ENCODE results near the gene PSD2.

Gene PSD2

DNA sequence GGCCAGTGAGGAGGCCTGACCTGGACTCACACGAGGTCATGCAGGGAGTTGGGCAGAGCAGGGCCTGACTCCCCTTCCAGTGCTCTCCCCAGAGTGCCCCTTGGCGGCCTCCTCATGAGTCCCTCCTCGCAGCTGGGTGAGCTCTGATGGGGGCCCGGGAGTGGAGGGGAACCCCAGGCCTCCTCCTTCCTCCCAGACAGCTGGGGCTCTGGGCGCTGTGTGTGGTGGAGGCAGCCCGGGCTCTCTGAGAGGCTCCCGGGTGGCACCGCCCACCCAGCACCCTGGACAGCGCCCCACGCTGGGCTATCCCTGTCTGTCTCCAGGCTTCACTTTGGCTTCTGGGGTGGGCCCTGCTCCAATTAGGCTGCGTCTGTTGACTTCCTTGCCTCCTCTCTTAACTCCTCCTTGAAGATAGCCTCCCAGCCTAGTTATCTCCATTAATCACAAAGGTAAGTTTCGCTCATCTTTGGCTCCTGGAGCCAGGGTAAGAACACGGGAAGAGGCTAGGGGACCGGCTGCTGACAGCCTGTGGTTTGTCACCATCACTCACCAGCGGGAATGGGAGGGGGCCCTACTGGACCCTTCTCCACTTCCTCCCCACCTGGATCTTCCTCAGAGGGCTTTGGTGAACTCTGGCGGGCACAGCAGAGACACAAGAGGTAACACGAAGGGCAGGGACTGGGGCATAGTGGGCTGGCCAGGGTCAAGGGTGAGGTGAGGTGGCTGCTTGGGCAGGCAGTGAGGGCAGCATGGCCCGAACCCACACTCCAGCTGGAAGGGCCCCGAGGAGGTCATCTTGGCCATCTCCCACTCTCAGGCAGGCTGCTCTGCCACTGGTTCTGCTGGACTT lies 13.1 kb downstream of the PSD2 start:
- in situ Hi-C loops (cut with MboI; ENCODE audit: low sequenced_read_pairs): no loop called here

- in situ Hi-C loops (cut with MboI; ENCODE audit: low sequenced_read_pairs): no loop called here
Observed at GRCh38 chr5:139809331-139809810, 13.8 kb downstream of the PSD2 start.

- in situ Hi-C loops (cut with MboI; ENCODE audit: low sequenced_read_pairs): no loop called here
Observed at GRCh38 chr5:139810341-139811273, 15.0 kb downstream of the PSD2 start.

DNA sequence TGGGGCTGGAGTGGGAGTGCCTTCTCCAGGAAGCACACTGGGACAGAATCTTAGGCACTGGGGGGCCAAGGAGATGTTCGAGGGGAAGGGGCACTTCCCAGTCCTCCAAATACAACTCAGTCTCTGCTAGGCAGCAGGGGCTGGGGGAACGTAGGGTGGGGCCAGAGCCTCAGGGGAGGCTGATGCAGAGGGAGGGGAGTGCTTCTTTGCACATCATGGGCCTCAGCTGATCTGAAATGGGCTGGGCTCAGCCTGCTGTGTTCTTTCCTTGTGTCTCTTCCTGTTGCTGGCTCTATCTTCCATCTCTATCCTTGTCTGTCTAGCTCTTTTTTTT lies 15.6 kb downstream of the PSD2 start:
- in situ Hi-C loops (cut with MboI; ENCODE audit: low sequenced_read_pairs): no loop called here

GRCh38 chr5:139812323-139812722 lies 16.7 kb downstream of the PSD2 start:
- in situ Hi-C loops (cut with MboI; ENCODE audit: low sequenced_read_pairs): no loop called here

GRCh38 chr5:139812836-139813805 lies 17.5 kb downstream of the PSD2 start:
- in situ Hi-C loops (cut with MboI; ENCODE audit: low sequenced_read_pairs): no loop called here

DNA sequence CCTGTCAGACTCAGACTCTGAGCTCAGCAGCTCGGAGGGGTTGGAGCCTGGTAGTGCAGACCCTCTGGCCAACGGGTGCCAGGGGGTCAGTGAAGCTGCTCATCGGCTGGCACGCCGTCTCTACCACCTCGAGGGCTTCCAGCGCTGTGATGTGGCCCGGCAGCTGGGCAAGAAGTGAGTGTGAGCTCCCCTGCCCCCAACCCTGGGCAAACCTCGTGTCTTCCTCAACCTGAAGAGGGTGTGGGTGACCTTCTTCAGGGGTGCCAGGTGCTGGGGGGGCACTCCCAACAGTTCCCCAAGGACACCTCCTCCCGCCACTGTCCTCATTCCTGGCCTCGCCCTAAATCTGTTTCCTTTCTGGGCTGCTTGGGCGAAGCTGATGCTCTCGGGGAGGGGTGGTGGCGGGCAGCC lies 18.6 kb downstream of the PSD2 start:
- in situ Hi-C loops (cut with MboI; ENCODE audit: low sequenced_read_pairs): no loop called here

DNA sequence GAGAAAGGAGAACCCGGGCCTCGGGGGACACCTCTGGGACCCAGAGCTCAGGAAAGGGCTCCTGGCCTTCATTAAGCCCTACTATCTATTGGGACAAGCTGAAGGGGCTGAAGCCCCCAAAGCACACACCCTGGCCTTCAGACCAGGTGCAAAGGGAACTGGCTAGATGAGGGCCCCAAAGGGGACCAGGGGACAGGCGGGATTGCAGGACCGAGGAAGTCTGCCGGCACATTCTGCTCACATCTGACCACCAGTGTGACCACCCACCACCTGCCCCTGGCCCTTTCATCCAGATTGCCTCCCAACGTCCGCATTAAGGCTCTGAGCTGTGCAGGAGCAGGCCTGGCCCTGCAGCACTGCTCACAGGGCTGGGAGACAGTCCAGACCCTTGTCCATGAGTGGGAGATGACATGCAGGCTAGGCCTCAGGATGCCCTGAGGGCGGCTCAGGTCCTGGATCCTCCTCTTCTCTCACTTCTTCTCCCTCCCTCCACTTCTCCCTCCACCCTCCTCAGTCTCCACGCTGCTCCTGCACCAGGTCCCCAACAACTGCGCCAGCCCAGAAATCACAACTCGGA lies 19.2 kb downstream of the PSD2 start:
- in situ Hi-C loops (cut with MboI; ENCODE audit: low sequenced_read_pairs): no loop called here

DNA sequence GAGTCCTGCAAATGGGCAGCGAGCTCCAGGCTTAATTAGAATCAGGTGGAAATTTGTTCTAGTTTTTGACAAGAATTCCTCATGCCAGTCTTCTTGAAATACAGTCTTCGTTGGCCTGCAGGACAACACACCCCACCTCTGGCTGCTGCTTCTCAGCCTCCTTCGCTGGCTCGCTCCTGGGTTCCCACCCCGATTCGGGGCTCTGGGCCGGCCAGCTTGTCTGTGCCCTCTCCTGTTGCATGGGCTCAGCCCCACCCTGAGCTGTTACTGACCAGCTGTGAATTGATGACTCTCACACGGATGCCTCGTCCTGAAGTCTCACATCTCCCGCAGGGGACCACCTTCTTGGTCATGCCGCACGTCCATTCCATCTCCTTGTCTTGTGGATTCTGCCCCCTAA lies 21.0 kb downstream of the PSD2 start:
- in situ Hi-C loops (cut with MboI; ENCODE audit: low sequenced_read_pairs): no loop called here

GRCh38 chr5:139817362-139817761 lies 21.8 kb downstream of the PSD2 start:
- in situ Hi-C loops (cut with MboI; ENCODE audit: low sequenced_read_pairs): no loop called here

- in situ Hi-C loops (cut with MboI; ENCODE audit: low sequenced_read_pairs): no loop called here
Observed at GRCh38 chr5:139817970-139818369, 22.4 kb downstream of the PSD2 start.

DNA sequence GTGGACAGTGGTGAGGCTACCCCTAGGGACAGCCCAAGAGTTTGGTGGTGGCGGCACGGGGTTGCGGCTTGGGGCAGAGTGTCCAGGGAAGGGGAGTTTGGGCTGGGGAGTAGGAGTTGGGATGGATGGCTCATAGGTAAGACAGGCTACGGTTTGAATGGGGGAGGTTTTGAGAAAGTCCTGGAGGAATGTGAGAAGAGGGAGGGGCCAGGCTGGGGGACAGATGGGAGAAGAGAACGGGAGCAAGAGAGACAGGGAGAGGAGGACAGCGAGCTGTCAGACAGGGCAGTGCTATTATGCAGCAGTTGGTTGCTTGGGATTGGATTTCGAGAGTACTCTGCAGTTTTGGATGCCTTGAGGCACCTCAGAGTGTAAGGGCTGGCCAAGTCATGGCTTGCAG lies 24.5 kb downstream of the PSD2 start:
- in situ Hi-C loops (cut with MboI; ENCODE audit: low sequenced_read_pairs): no loop called here

- in situ Hi-C loops (cut with MboI; ENCODE audit: low sequenced_read_pairs): no loop called here
Observed at GRCh38 chr5:139820606-139821005, 25.0 kb downstream of the PSD2 start.

- in situ Hi-C loops (cut with MboI; ENCODE audit: low sequenced_read_pairs): no loop called here
Observed at GRCh38 chr5:139821806-139822552, 26.4 kb downstream of the PSD2 start.

DNA sequence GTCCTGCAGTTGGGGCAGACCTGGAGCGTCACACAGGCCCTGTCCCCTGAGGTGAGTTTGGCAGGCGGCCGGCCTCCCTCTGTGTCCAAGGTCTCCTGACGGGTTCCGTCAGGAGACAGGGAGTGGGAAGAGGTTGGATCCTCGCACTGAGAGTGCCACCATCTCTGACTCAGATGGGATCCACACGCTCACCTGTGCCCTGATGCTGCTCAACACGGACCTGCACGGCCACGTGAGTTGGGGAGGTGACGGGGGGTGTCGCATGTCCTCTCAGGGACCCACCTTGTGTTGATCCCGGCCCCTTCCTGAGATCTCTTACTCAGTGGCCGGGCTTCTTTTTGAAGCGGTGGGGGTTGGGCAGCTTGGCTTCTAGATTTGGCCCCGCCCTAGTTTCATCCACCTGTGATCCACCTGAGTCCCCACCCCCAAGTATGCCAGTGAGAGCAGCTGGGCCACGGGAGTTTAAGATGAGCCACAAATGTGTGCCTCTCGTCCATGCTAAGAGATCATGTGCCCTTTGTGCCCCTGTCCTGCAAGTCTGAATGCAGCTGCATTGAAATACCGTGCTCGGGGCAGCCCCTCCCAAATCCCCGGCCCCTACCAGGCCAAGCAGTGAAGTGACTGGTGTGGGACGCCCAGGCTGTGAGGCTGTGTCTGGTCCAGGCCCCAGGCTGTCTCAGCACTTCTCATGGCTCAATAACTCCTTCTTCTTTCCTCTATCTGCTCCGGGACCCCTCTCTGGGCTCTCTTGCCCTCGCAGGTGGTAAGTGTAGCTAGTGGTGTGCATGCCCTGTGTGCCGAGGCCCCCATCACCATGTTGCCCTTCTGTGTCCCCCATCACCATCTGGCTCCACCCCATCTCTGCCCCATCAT lies 27.2 kb downstream of the PSD2 start:
- in situ Hi-C loops (cut with MboI; ENCODE audit: low sequenced_read_pairs): no loop called here

GRCh38 chr5:139823757-139824355 lies 28.2 kb downstream of the PSD2 start:
- in situ Hi-C loops (cut with MboI; ENCODE audit: low sequenced_read_pairs): no loop called here

DNA sequence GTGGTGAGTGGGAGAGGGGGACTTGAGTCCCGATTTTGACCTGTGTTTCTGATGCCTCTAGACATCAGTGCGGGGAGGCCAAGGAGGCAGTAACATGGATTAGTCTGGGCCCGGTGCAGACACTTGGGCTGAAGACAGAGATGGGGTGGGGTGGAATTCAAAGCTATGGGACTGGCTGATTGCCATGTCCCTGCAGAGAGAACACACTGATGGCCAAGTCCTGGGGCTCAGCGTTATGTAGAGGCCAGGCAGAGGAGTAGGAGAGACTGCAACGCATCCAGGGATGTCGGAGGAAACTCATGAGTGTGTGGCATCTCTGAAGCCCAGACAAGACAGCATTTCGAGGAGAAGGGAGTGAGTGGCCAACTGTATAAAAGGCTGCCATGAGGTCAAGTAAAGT lies 30.1 kb downstream of the PSD2 start:
- in situ Hi-C loops (cut with MboI; ENCODE audit: low sequenced_read_pairs): no loop called here

DNA sequence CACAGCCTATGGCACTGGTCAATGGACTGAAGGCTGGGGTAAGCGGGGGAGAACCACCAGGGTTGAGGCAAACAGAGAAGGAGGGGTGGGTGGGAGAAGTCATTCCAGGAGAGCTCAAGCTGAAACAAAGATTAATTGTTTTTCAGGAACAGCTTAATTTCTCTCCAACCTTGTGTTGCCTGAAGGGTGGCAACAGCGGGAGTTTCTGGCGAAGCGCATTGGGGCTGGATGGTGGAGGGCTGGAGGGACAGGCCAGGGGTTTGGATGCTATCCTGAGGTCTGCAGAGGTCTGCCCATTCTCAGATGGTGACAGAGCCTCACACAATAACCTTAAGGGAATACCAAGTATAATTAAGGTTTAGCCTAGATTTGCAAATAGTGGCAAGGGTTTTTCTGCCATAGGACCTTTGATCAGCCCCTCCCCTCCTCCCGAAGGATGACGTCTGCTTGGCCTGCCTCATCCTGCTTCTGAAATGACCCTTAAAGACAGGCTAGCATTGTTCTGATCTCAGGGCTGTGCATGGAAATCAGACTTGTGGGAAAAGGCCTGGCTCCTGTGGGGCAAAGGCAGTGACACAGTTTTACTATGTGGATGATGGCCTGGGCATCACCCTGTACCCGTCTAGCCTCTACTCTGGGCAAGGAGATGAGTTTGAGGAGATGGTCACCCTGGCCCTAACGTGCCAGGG lies 32.7 kb downstream of the PSD2 start:
- in situ Hi-C loops (cut with MboI; ENCODE audit: low sequenced_read_pairs): no loop called here

Data from HL-60/S4 treated with retinoic acid at 250 ng/mL for 4 days and 3 days (cell line).